ENCODE results near the gene VAV2.
"Not testable (repeated sequence)": the region's sequence is repeated elsewhere in the genome, so short reads cannot be mapped to it uniquely, and the experiment has no call there.

VAV2 gene

GRCh38 chr9:133995012-133995896 is 3.1 kb upstream of the VAV2 start:
- peak; percentile 16 for DNase-seq

- DNase-seq = peak; percentile 83
These were observed 2.4 kb upstream of the VAV2 start for GRCh38 chr9:133994353-133995011.

GRCh38 chr9:133993635-133994253 is 1.6 kb upstream of the VAV2 start:
- DNase-seq = no peak

- peak; percentile 72 for DNase-seq
These were observed 883 bp upstream of the VAV2 start for GRCh38 chr9:133992780-133993634.

GRCh38 chr9:133991214-133991921 is 756 bp downstream of the VAV2 start:
- no peak for DNase-seq

- DNase-seq = no peak
These were observed 1.5 kb downstream of the VAV2 start for GRCh38 chr9:133990366-133991213.

GRCh38 chr9:133989625-133990365 is 2.3 kb downstream of the VAV2 start:
- DNase-seq = no peak

GRCh38 chr9:133988771-133989170 is 3.4 kb downstream of the VAV2 start:
- DNase-seq = not testable (repeated sequence)

- no peak for DNase-seq
These were observed 4.0 kb downstream of the VAV2 start for GRCh38 chr9:133987946-133988665.

GRCh38 chr9:133987446-133987788 is 4.7 kb downstream of the VAV2 start:
- DNase-seq = no peak

GRCh38 chr9:133986774-133987445 is 5.2 kb downstream of the VAV2 start:
- DNase-seq = no peak

GRCh38 chr9:133986061-133986460 is 6.1 kb downstream of the VAV2 start:
- DNase-seq = no peak

GRCh38 chr9:133982971-133983720 is 9.0 kb downstream of the VAV2 start:
- DNase-seq = no peak

GRCh38 chr9:133981958-133982681 is 10.0 kb downstream of the VAV2 start:
- no peak for DNase-seq

GRCh38 chr9:133981589-133981957 is 10.6 kb downstream of the VAV2 start:
- DNase-seq = no peak

- no peak for DNase-seq
These were observed 11.1 kb downstream of the VAV2 start for GRCh38 chr9:133980864-133981588.

All from activated CD4-positive, alpha-beta T cell treated with anti-CD3 and anti-CD28 coated beads, Interleukin-2, Interleukin-6, amounts not matched to agents 100 ng/mL and 50 ng/mL, durations not matched to agents 16 hours and 8 hours (primary cell).